Loucy (cell line): ENCODE data around the gene GOLGA7B.

Experiments
- H2AFZ ChIP-seq: fragments of 200-600 bp; sonication (generic); 2 replicates; pipeline ENCODE4 v1.6.0; 2016; ENCODE audit warnings: antibody characterized with exemption, mild to moderate bottlenecking, low read length, moderate library complexity
- H3F3A ChIP-seq: fragments of 200-600 bp; 2 replicates; pipeline ENCODE4 v1.6.0; 2016; ENCODE audit warnings: antibody characterized with exemption, low read depth, mild to moderate bottlenecking
- H3K27me3 ChIP-seq: fragments of 200-600 bp; sonication (generic); 2 replicates; pipeline ENCODE4 v1.6.1; 2014; ENCODE audit warnings: low read length, mild to moderate bottlenecking; ENCODE audit not compliant: insufficient read depth, poor library complexity, severe bottlenecking
- H3K36me3 ChIP-seq: fragments of 200-600 bp; sonication (generic); 2 replicates; pipeline ENCODE4 v1.6.1; 2016; ENCODE audit warnings: low read length; ENCODE audit not compliant: insufficient read depth
- H3K4me1 ChIP-seq: fragments of 200-600 bp; sonication (generic); 2 replicates; pipeline ENCODE4 v1.5.1; 2014; ENCODE audit warnings: low read length, mild to moderate bottlenecking; ENCODE audit not compliant: insufficient read depth, poor library complexity, severe bottlenecking
- H3K4me2 ChIP-seq: fragments of 200-600 bp; sonication (generic); 2 replicates; pipeline ENCODE4 v1.6.0; 2014; ENCODE audit warnings: antibody characterized with exemption, low read length, low read depth, mild to moderate bottlenecking; ENCODE audit not compliant: poor library complexity, severe bottlenecking
- H3K4me3 ChIP-seq: fragments of 200-600 bp; sonication (generic); 2 replicates; pipeline ENCODE4 v1.5.1; 2014; ENCODE audit warnings: low read length, mild to moderate bottlenecking, mixed read lengths; ENCODE audit not compliant: poor library complexity, severe bottlenecking
- H3K79me2 ChIP-seq: fragments of 200-600 bp; sonication (generic); 2 replicates; pipeline ENCODE4 v1.6.1; 2014; ENCODE audit warnings: low read length; ENCODE audit not compliant: insufficient read depth
- H3K9ac ChIP-seq: fragments of 200-600 bp; sonication (generic); 2 replicates; pipeline ENCODE4 v1.6.0; 2014; ENCODE audit warnings: mild to moderate bottlenecking, low read depth, low read length, moderate library complexity; ENCODE audit not compliant: poor library complexity, severe bottlenecking
- H3K9me2 ChIP-seq: fragments of 200-600 bp; sonication (generic); replicated peaks from 2 replicates; pipeline ENCODE4 v1.6.1; 2016; ENCODE audit warnings: low read depth, low read length, mixed read lengths
- H3K9me3 ChIP-seq: fragments of 200-600 bp; sonication (generic); 2 replicates; pipeline ENCODE4 v1.6.1; 2014; ENCODE audit warnings: mild to moderate bottlenecking, antibody characterized with exemption, low read length, low read depth; ENCODE audit not compliant: insufficient read depth
- H4K20me1 ChIP-seq: fragments of 200-600 bp; sonication (generic); 2 replicates; pipeline ENCODE4 v1.6.0; 2014; ENCODE audit warnings: antibody characterized with exemption, low read length, mild to moderate bottlenecking; ENCODE audit not compliant: insufficient read depth, poor library complexity, severe bottlenecking
- EZH2phosphoT487 ChIP-seq: fragments of 200-600 bp; IDR thresholded peaks from 2 replicates; pipeline ENCODE4 v1.6.1; 2018; ENCODE audit warnings: antibody characterized with exemption, mild to moderate bottlenecking, moderate library complexity, borderline replicate concordance
- TF ChIP-seq, protein P1 (sequence below): fragments of 200-600 bp; sonication (generic); conservative IDR thresholded peaks from 2 replicates; pipeline ENCODE4 v1.5.1; 2014; ENCODE audit warnings: mild to moderate bottlenecking, antibody characterized with exemption, low read length

The GOLGA7B gene

DNA sequence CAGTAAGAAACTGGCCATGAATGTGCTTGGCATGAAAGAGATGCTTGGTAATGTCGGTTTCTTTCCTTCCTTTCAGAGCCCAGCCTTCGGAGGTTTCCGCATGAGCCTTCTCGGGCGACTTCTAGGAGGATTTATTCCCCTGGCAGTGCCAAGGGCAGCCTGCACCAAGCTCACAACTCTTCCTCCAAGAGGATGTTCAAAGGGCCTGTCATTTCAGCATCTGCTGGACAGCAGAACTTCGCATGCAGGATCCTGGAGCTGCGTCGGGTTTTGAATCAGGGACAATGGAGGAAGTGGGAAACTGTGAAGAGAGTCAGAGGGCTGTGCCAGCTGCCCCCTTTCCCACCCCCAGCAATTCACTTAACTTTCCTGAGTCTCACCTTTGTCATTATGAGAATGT is 21.3 kb downstream of the GOLGA7B start:
- Histone ChIP-seq H3K4me3 (no peak overlapping the region), H3K4me1 (peaks cover 14% of the 10 kb centered on the region), H3F3A (no peaks in the 10 kb centered on the region), H3K27me3 (no peaks in the 10 kb centered on the region), H2AFZ (no peak overlapping the region), H4K20me1 (no peaks in the 10 kb centered on the region), H3K9ac (no peak overlapping the region), H3K4me2 (no peak overlapping the region), H3K79me2 (no peaks in the 10 kb centered on the region), H3K9me2 (no peaks in the 10 kb centered on the region), H3K36me3 (no peaks in the 10 kb centered on the region), H3K9me3 (no peaks in the 10 kb centered on the region)
- TF ChIP-seq, protein P1, sequence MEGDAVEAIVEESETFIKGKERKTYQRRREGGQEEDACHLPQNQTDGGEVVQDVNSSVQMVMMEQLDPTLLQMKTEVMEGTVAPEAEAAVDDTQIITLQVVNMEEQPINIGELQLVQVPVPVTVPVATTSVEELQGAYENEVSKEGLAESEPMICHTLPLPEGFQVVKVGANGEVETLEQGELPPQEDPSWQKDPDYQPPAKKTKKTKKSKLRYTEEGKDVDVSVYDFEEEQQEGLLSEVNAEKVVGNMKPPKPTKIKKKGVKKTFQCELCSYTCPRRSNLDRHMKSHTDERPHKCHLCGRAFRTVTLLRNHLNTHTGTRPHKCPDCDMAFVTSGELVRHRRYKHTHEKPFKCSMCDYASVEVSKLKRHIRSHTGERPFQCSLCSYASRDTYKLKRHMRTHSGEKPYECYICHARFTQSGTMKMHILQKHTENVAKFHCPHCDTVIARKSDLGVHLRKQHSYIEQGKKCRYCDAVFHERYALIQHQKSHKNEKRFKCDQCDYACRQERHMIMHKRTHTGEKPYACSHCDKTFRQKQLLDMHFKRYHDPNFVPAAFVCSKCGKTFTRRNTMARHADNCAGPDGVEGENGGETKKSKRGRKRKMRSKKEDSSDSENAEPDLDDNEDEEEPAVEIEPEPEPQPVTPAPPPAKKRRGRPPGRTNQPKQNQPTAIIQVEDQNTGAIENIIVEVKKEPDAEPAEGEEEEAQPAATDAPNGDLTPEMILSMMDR = no peak
- no peak for TF ChIP-seq EZH2phosphoT487

DNA sequence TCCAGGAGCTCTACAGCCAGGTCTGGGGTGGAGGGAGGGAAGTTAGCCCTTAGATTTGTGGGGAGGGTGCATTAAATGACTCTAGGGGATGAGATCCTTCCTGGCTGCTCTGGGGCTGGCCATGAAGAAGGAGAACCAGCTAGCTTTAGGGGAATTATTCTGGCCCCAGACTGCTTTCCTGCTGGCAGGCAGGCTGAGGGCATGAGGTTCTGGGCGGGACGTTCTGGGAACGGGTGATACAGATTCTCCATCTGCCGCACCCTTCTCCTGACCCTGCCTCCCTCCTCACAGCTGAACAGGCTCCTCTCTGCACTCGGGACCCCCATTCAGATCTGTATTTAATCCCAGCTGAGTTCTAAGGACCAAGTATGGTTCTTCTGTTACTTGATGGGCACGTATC is 23.9 kb downstream of the GOLGA7B start:
- Histone ChIP-seq H3K4me3 (no peak overlapping the region), H4K20me1 (no peaks in the 10 kb centered on the region), H3K79me2 (no peaks in the 10 kb centered on the region), H2AFZ (no peak overlapping the region), H3K9me3 (no peaks in the 10 kb centered on the region), H3K9ac (no peak overlapping the region), H3K36me3 (no peaks in the 10 kb centered on the region), H3K4me1 (peaks cover 14% of the 10 kb centered on the region), H3K4me2 (no peak overlapping the region), H3K9me2 (no peaks in the 10 kb centered on the region), H3F3A (no peaks in the 10 kb centered on the region), H3K27me3 (no peaks in the 10 kb centered on the region)
- TF ChIP-seq EZH2phosphoT487 = no peak
- TF ChIP-seq, protein P1 = no peak

DNA sequence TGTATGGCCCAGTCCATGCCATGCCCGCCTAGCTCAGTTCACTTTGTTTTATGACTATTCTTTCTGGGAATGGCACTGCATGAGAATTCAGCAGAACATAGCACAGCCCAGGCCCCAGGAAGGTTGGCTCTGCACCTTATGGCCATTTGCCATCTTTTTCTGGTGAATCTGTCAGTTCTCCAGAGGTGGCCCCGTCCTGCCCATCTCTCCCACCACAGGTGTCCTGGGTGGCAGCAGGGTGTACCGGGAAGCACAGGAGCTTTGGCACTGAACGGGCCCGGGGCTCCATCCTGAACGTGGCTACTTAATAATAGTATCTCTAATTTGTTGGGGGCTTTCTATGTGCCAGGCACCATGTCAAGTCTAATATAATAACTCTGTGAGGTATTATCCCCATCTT is 24.7 kb downstream of the GOLGA7B start:
- no peak overlapping the region for H3K4me3 ChIP-seq
- TF ChIP-seq, protein P1 = no peak
- no peak for TF ChIP-seq EZH2phosphoT487
- no peaks in the 10 kb centered on the region for H3K79me2 ChIP-seq
- no peaks in the 10 kb centered on the region for H3F3A ChIP-seq
- no peaks in the 10 kb centered on the region for H3K36me3 ChIP-seq
- no peaks in the 10 kb centered on the region for H3K9me2 ChIP-seq
- H3K27me3 ChIP-seq = no peaks in the 10 kb centered on the region
- H3K9me3 ChIP-seq = no peaks in the 10 kb centered on the region
- peaks cover 7% of the 10 kb centered on the region for H3K4me1 ChIP-seq
- H2AFZ ChIP-seq = no peak overlapping the region
- H3K9ac ChIP-seq = no peak overlapping the region
- H3K4me2 ChIP-seq = no peak overlapping the region
- H4K20me1 ChIP-seq = no peaks in the 10 kb centered on the region
